Activated naive CD8-positive, alpha-beta T cell (primary cell): ENCODE data around the gene MOXD1.

Experiments
- H3K27ac Mint-ChIP-seq: one replicate; pipeline ENCODE4 v1.8.0; 2021; ENCODE audit warnings: mixed read lengths
- H3K27me3 Mint-ChIP-seq: one replicate; pipeline ENCODE4 v1.8.0; 2021; ENCODE audit warnings: mixed read lengths
- H3K36me3 Mint-ChIP-seq: one replicate; pipeline ENCODE4 v1.8.0; 2021; ENCODE audit warnings: mixed read lengths
- H3K4me1 Mint-ChIP-seq: one replicate; pipeline ENCODE4 v1.8.0; 2021; ENCODE audit warnings: low read depth, mixed read lengths
- H3K4me3 Mint-ChIP-seq: one replicate; pipeline ENCODE4 v1.8.0; 2021; ENCODE audit warnings: mild to moderate bottlenecking, mixed read lengths
- H3K9me3 Mint-ChIP-seq: one replicate; pipeline ENCODE4 v1.8.0; 2021; ENCODE audit warnings: low read depth, mixed read lengths

The MOXD1 gene

DNA sequence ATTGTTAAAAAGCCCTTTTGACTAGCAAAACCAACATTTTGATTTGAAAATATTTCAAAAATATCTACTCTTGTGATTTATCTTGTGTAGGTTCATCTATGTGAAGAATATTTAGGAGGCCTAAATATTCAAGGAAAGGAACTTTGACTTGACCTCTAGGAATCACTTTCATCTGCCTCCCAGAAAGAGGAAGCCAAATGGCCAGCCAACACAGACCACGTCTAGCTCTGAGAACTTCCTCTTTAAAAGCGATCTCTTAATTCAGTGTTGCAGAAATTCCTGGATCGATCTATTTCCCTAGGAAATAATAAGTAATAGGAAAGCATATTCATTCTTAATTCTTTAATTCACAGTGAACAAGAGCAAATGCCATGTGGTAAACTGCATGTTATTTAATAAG, 9.6 kb upstream of the MOXD1 start:
- H3K27me3 Mint-ChIP-seq = peaks cover 17% of the 10 kb centered on the region
- no peaks in the 10 kb centered on the region for H3K9me3 Mint-ChIP-seq

DNA sequence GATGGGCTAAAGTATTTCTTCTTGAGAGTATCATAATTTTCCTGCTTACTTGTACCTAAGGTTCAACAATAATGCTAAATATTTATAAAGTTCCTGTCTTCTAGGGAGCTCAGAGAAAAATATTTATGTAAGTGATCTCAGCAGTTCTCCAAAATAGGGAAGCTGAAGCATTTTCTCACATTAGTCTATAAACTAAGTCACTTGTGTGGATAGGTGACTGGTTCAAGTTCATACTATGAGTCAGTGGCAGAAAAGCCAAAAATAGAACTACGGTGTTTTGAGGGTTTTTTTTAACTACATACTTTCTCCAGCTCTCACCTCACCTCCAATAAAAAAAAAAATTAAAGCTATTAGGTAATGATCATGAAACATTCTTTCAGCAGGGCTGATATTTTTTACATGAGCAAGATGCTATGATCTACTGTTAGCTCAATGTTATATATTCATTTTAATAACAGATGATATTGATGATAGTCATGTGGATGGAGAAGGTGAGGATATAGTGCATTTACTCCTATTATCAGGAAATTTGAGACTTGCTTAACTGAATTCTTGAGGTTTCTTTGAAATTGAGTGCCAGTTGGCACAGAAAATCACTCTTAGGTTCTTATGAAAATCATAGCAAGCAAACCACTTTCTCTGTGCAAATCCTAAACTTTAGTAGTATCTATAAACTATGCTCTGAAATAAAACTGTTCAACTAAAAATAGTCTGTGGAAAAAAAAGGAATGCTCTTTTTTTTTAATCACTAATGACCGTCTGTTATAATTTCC, 4.1 kb upstream of the MOXD1 start:
- peaks cover 5% of the 10 kb centered on the region for H3K4me1 Mint-ChIP-seq
- H3K9me3 Mint-ChIP-seq = no peaks in the 10 kb centered on the region
- H3K27me3 Mint-ChIP-seq = peaks cover 42% of the 10 kb centered on the region
- H3K4me3 Mint-ChIP-seq = no peak overlapping the region
- no peaks in the 10 kb centered on the region for H3K36me3 Mint-ChIP-seq
- H3K27ac Mint-ChIP-seq = no peak overlapping the region

More for the DNA sequence above, 9.6 kb upstream of the MOXD1 start:
- Mint-ChIP-seq H3K4me1 (no peaks in the 10 kb centered on the region), H3K27ac (no peak overlapping the region), H3K36me3 (no peaks in the 10 kb centered on the region), H3K4me3 (no peak overlapping the region)

DNA sequence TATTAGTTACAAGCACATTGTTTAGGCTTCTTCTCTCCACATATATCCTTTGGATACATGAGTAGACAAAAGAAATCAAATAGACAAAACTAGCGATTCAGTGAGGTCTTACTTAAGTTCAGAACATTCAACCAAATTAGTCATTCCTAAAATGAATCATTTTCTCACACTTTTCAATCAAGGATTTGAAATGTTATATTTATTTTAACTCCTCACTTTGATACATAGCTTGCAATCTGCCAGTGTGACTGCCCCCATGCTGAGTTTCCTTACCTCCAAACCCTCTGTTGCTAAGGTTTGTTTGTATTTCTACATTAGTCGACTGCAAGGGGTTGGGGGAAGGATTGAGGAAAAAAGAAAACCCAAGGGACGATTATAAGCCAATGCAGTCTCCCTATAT, 3.5 kb upstream of the MOXD1 start:
- Mint-ChIP-seq H3K36me3 (no peaks in the 10 kb centered on the region), H3K27ac (no peak overlapping the region), H3K4me3 (no peak overlapping the region), H3K27me3 (peaks cover 46% of the 10 kb centered on the region), H3K9me3 (no peaks in the 10 kb centered on the region), H3K4me1 (peaks cover 6% of the 10 kb centered on the region)

DNA sequence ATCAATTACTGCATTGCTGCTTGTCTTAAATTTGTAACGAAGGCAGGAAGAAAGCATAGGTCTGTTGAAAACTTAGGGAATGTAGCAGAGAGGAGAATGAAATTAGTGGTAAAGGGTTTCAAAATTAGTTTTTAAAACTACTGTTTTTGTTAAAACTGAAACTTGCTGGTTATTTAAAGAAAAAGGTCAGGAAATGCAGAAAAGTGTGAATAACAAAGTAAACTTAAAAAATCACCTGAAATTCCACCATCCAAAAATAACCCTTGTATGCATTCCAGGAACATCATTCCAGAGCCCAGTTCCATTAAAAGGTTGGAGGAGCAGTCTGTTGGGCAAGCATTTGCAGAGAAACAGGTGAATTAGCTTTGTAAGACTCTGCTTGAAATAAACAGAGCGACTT, 3.1 kb upstream of the MOXD1 start:
- Mint-ChIP-seq H3K4me1 (peaks cover 6% of the 10 kb centered on the region), H3K4me3 (no peak overlapping the region), H3K9me3 (no peaks in the 10 kb centered on the region), H3K36me3 (no peaks in the 10 kb centered on the region), H3K27me3 (peaks cover 48% of the 10 kb centered on the region), H3K27ac (no peak overlapping the region)

DNA sequence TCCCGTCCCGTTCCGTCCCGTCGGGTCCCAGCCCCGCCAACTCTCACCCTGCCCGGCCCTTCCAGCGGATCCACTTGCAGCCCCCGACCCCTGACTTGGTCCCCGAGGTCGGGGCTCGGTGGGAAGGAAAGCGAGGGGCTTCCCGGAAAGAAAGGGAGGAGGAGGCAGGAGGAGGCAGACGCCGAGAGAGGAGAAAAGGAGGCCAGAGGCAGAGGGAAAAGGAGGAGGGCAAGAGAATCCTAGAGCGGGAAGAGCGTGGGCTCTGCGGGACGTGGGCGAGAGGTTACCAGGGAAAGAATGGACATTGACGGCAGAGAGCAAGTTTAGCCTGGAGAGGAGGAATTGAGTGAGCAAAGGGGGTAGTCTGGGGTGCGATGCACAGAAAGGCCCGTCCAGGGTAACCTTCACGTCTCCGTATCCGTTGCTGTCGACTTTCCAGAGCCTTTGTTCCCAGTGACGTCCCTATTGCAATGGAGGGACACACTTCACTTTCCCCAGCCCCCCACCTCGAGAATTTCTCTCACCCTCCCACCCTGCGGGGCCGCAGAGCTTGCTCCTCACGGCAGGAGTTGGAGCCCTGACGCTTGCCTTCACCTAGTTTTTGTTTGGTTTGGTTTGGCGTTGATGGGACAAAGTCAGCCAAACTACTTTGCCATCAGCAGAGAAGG, 477 bp upstream of the MOXD1 start:
- H3K36me3 Mint-ChIP-seq = no peaks in the 10 kb centered on the region
- H3K9me3 Mint-ChIP-seq = no peaks in the 10 kb centered on the region
- H3K27me3 Mint-ChIP-seq = peaks cover 41% of the 10 kb centered on the region
- no peak overlapping the region for H3K27ac Mint-ChIP-seq
- H3K4me3 Mint-ChIP-seq = peak overlapping the region; percentile 14
- peaks cover 6% of the 10 kb centered on the region for H3K4me1 Mint-ChIP-seq

DNA sequence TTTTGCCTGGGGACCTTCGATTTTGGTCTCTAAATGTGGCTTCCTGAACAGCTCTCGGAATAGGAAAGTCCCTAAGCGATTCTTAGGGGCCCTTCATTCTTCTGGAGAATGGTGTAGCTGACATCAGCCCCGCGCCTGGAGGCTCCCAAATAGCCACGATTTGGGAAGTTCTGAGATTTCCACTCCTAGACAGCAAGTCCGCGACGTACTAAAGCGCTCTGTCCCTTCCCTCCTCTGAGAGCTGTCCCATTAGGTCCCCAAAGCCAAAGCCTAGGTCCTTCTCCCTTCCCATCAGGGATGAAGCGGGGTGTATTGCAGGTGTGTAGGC, 756 bp downstream of the MOXD1 start:
- peak overlapping the region; percentile 67 for H3K4me3 Mint-ChIP-seq
- no peak overlapping the region for H3K27ac Mint-ChIP-seq
- H3K9me3 Mint-ChIP-seq = peaks cover under 1% of the 10 kb centered on the region
- H3K4me1 Mint-ChIP-seq = peaks cover 6% of the 10 kb centered on the region
- peaks cover 44% of the 10 kb centered on the region for H3K27me3 Mint-ChIP-seq
- no peaks in the 10 kb centered on the region for H3K36me3 Mint-ChIP-seq

DNA sequence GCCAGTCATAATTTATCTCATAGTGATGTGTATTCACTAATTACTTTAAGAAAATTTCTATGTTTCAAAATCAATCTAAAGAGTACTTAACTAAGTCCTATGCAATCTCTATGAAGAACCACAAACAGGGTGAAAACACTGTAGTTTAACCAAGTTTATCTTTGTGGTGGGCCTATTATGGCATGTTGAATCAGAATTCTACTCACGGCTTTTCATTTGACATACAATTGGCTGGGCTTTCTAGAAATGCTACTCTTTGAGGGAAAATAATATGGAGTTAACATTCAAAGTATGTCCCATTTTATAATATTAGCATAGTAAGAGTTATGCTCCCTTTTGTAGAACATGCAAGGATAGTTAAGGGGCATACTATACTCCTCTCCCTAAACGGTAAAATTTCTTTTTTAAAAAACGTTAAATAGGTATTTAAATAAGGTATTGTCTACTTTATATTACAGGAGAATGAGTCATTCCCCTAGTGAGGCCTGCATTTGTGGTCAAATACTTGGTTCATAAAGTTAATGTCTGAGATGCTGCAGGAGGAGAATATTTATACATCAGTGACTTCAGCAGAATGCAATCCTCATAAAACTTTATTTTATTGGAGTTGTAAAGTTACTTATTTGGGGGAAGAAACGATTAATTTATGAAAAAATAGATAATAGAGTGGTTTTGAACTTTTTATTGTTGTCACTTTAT, 1.8 kb downstream of the MOXD1 start:
- Mint-ChIP-seq H3K4me3 (peak overlapping the region; percentile 67), H3K27me3 (peaks cover 44% of the 10 kb centered on the region), H3K9me3 (peaks cover 11% of the 10 kb centered on the region), H3K36me3 (peaks cover 2% of the 10 kb centered on the region), H3K27ac (no peak overlapping the region), H3K4me1 (peaks cover 6% of the 10 kb centered on the region)

DNA sequence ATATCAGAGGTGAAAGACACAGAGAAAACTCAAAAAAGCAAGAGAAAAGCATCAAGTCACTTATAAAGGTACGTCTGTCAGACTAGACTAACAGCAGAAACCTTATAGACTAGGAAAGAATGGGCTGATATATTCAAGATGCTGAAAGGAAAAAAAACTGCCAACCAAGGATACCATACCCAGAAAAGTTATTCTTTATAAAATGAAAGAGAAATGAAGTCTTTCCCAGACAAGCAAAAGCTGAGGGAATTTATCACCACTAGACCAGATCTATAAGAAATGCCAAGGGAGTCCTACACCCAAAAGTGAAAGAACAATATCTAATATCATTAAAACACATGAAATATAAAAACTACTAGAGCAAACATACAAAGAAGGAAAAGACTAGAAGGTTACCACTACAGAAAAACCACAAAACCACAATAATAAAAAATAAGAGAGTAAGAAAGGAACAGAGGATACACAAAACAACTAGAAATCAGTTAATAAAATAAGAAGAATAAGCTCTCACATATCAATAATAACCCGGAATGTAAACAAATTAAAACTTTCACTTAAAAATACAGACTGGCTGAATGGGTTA, 6.2 kb downstream of the MOXD1 start:
- H3K36me3 Mint-ChIP-seq = peaks cover 2% of the 10 kb centered on the region
- no peak overlapping the region for H3K27ac Mint-ChIP-seq
- peaks cover 20% of the 10 kb centered on the region for H3K27me3 Mint-ChIP-seq
- H3K4me1 Mint-ChIP-seq = no peaks in the 10 kb centered on the region
- H3K9me3 Mint-ChIP-seq = peaks cover 18% of the 10 kb centered on the region
- H3K4me3 Mint-ChIP-seq = no peak overlapping the region

DNA sequence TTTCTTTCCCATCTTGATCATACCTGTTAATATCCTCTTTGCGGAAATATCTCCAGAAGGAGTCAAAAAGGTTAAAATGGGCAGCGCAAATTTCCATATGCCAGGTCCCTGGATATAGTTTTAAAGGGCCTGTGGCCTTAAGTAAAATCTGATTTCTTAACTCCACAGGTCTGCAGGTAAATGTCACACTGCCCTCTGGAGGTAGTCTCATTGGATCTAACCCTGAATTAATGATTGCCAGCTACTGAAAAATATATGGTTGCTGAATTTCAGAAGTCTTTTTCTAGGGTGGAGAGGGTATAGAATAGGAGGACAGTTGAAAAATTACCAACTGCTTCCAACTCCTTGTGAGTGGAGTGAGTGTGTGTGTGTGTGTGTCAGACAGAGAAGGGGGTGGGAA, 8.5 kb downstream of the MOXD1 start:
- H3K27ac Mint-ChIP-seq = no peak overlapping the region
- H3K36me3 Mint-ChIP-seq = peaks cover 2% of the 10 kb centered on the region
- H3K27me3 Mint-ChIP-seq = peaks cover 17% of the 10 kb centered on the region
- H3K4me3 Mint-ChIP-seq = no peak overlapping the region
- H3K9me3 Mint-ChIP-seq = peaks cover 18% of the 10 kb centered on the region
- no peaks in the 10 kb centered on the region for H3K4me1 Mint-ChIP-seq

DNA sequence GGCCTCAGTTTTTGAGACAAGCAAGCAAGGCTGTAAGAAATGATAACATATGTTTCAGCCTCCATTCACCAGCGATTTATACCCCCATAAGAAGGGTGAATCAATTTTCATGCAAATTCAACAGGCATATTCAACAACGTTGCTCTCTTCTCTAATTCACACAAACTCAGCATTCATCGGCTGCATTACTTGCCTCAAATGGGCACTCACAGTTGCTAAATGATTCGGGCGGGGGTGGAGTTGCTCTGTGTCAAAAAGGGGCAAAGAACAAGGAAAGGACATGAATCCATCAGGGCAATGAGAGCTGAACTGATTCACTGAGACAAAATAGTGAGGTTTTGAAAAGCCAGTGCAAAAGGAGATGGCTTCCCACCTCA, 9.0 kb downstream of the MOXD1 start:
- peaks cover 17% of the 10 kb centered on the region for H3K27me3 Mint-ChIP-seq
- peaks cover 2% of the 10 kb centered on the region for H3K36me3 Mint-ChIP-seq
- no peaks in the 10 kb centered on the region for H3K4me1 Mint-ChIP-seq
- peaks cover 18% of the 10 kb centered on the region for H3K9me3 Mint-ChIP-seq
- no peak overlapping the region for H3K27ac Mint-ChIP-seq
- no peak overlapping the region for H3K4me3 Mint-ChIP-seq

DNA sequence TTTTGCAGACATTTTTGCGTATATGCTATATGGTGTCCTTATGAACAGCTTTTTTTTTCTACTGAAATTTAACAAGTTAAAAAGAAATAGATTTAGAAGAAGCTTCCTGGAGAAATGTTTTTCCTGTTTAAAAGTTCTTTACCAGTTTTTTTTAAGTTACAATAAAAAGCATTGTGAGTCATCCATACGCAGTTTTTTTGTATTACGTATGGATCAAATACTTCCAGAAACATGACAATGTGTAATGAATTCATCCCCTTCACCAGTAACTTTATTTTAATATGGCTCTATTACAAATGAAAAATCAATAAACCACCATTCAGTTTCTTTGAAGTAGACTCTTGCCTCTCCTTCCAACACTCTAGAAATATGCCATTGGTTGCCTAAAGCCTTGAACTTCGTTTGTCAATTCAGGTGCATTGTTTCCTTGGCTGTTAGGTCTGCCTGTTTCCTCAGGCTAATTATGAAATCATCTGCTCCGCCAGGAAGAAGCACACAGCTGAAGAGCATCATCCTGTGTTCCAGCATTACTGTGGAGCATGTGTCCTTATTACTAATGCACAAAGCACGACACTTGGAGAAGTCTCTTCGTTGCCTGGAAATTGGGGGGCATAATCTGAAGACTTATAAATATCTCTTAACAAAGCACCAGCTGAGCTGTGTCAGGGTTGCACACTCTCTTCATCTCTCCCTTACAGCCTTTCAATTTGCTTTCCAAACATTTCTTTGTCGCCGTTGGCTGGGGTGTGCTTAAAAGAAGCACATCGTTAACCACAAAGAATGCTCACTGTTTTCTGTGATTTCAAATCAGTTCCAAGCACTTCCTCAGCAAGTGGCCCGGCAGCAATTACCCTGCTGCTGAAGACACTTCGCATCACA, 9.6 kb downstream of the MOXD1 start:
- Mint-ChIP-seq H3K36me3 (peaks cover 2% of the 10 kb centered on the region), H3K27ac (no peak overlapping the region), H3K4me1 (no peaks in the 10 kb centered on the region), H3K27me3 (peaks cover 15% of the 10 kb centered on the region), H3K9me3 (peaks cover 18% of the 10 kb centered on the region), H3K4me3 (no peak overlapping the region)

DNA sequence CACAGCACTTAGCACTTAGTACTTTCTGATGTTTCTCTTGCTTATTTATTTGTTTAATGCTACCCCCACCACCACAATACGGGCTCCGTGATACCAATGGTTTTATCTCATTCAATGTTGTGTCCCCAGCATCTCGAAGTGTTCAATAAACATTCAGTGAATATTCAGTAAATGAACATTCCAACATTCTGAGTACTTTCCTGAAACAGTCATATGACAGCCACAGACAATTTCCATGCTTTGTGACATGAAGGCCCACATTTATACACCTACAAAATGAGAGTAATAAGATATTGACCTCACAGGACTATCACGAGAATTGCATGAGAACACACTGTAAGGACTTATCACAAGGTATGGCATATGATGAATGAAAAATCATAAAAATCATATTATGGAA, 10.8 kb downstream of the MOXD1 start:
- Mint-ChIP-seq H3K27me3 (peaks cover 9% of the 10 kb centered on the region), H3K27ac (no peak overlapping the region), H3K36me3 (peaks cover 2% of the 10 kb centered on the region), H3K4me3 (no peak overlapping the region), H3K4me1 (no peaks in the 10 kb centered on the region), H3K9me3 (peaks cover 16% of the 10 kb centered on the region)

DNA sequence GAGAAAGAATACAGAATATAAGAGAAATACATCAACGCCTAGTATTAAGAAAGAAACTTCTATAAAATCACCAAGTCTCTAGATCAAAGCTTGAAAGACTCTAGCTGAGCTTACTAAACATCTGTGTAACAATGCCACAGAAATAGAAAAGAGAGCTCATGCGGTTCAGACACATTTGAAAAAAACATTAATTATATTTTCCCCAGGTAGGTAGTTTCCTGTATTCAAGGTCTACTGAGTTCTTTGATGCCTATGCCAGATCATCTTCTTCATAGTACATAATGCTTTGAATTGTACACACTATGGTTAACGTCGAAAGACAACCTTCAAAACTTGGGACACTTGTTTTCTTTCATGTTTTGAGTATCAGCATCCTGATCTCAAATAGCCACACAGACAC, 11.3 kb downstream of the MOXD1 start:
- Mint-ChIP-seq H3K4me3 (no peak overlapping the region), H3K9me3 (peaks cover 12% of the 10 kb centered on the region), H3K27me3 (peaks cover 9% of the 10 kb centered on the region), H3K27ac (no peak overlapping the region), H3K4me1 (no peaks in the 10 kb centered on the region), H3K36me3 (peaks cover 2% of the 10 kb centered on the region)

DNA sequence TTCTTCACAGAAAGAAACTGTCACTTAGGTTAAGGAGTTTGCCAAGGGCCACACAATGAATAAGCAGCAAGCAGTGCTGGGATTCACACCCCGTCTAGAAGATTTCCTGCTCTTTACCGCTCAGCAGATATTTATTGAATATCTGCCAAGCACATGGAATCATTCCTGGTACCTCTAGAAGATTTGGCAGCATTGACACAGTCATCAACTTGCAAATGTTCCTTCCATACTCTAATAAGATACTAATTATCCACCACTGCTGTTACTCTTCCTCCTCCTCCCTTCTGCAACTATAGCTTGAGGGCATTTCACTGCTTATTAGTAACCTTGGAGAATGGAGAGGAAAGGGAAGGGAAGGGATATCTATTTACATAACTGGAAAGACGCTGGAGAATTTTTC, 13.0 kb downstream of the MOXD1 start:
- Mint-ChIP-seq H3K4me1 (no peaks in the 10 kb centered on the region), H3K4me3 (no peak overlapping the region)

More for the DNA sequence above, 13.0 kb downstream of the MOXD1 start:
- no peaks in the 10 kb centered on the region for H3K9me3 Mint-ChIP-seq
- peaks cover 11% of the 10 kb centered on the region for H3K27me3 Mint-ChIP-seq
- H3K27ac Mint-ChIP-seq = no peak overlapping the region
- H3K36me3 Mint-ChIP-seq = no peaks in the 10 kb centered on the region
